Stimulated activated CD4-positive, alpha-beta T cell treated with anti-CD3 and anti-CD28 coated beads, TNF-alpha, amount 100 ng/mL, for 4 hours (primary cell): Measurements from ENCODE around the gene POLE4.

Experiments used
- DNase-seq, 3 experiments: peaks; one replicate each; pipeline ENCODE4 v3.0.0-alpha.2; 2020; ENCODE audit warnings: low read depth in 3 of 3

The POLE4 gene

DNA sequence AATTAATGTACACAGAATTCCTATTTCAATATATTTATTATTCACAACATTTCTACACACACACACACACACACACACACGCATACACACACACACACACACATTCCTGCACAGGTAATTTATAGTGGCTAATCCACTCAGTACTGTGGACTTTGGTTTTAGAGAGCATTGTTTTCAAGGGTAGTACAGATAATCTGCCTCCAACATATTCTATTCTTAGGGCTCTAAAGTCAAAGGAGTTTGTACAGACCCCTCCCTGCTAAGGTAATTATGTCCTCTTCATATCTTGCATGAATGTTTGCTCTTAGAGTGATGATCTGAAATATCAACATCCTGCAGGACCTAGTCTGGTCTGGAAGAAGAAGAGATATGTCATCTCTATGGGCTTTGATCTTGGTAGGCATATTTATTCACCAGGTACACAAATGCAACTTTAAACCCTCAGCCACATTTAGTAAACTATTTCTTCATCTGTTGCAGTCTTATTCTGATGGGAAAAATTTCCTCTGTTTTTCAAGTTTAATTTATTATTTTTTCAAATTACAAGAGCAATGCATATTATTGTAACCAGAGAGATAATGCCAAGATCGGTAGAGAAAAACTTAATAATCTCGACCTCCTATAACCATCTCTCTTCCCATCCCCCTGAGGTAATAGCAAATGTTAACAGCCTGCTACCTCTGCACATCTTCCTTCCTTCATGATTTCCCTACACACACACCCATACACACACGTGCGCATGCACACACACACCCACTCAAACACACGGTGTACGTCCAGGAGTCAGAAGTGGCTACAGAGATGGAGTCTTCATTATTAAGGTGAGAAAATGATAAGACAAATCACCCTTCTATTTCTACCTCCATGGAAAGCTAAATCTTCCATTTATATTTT is 18.3 kb upstream of the POLE4 start:
- no peak for DNase-seq

- DNase-seq = no peak
Observed at GRCh38 chr2:74941284-74941683, 17.2 kb upstream of the POLE4 start.

GRCh38 chr2:74942263-74942662 is 16.2 kb upstream of the POLE4 start:
- no peak for DNase-seq

DNA sequence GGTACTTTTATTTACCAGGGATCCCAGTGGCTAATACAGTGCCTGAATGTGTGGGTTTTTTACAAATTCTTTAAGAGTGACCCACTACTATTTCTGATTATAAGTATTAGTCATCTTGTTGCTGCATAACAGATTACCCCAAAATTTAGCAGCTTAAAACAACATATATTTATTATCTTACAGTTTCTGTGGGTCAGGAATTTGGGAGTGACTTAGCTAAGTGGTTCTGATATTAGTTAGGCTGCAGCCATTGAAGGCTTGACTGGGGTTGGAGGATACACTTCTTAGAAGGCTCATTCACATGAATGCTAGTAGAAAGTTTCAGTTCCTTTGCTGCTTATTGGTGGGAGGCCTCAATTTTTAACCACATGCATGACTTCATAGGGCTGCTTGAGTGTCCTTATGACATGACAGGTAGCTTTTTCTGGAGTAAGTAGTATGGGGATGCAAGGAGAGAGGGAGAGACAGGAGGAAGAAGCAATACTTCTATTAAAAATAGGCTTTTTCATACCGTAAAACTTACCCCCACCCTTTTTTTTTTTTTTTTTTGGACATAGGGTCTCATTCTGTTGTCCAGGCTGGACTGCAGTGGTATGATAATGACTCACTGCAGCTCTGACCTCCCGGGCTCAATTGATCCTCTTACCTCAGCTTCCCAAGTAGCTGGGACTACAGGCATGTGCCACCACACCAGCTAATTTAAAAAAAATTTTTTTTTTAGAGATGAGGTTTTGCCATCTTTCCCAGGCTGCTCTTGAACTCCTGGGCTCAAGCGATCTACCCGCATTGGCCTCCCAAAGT is 13.3 kb upstream of the POLE4 start:
- no peak for DNase-seq

- DNase-seq = no peak
Observed at GRCh38 chr2:74945788-74946331, 12.6 kb upstream of the POLE4 start.

GRCh38 chr2:74947703-74948102 is 10.7 kb upstream of the POLE4 start:
- no peak for DNase-seq

- DNase-seq = no peak
Observed at GRCh38 chr2:74948779-74949178, 9.7 kb upstream of the POLE4 start.

DNA sequence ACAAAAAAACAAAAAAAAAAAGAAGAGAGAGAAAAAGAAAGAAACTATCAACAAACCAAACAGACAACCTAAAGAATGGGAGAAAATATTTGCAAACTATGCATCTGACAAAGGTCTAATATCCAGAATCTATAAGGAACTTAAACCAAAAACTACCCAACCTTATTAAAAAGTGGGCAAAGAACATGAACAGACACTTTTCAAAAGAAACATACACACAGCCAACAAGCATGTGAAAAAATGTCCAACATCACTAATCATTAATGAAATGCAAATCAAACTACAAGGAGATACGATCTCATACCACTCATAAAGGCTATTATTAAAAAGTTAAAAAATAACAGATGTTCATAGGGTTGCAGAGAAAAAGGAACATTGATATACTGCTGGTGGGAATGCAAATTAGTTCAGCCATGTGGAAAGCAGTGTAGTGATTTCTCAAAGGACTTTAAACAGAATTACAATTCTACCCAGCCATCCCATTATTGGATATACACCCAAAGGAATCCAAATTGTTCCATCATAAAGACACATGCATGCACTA is 7.2 kb upstream of the POLE4 start:
- no peak for DNase-seq

DNA sequence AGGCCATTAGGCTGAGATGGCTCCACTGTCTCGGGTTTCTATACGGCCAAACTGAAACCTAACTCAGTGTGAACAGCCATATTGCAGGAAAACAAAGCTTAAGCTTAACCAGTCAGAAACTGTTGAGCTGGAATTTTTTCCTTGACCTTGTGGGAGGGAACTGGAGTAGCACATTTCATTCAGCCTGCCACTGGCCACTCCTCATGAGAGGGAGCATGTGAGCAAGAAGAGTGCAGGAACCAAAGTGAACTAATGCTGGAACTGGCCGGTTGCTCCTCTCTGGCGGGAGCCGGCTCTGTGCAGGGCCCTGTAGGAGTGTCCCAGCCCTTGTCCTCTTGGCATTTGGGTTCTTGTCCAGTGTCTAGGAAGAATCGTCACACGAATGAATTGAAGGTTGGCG is 5.9 kb upstream of the POLE4 start:
- DNase-seq = no peak

DNA sequence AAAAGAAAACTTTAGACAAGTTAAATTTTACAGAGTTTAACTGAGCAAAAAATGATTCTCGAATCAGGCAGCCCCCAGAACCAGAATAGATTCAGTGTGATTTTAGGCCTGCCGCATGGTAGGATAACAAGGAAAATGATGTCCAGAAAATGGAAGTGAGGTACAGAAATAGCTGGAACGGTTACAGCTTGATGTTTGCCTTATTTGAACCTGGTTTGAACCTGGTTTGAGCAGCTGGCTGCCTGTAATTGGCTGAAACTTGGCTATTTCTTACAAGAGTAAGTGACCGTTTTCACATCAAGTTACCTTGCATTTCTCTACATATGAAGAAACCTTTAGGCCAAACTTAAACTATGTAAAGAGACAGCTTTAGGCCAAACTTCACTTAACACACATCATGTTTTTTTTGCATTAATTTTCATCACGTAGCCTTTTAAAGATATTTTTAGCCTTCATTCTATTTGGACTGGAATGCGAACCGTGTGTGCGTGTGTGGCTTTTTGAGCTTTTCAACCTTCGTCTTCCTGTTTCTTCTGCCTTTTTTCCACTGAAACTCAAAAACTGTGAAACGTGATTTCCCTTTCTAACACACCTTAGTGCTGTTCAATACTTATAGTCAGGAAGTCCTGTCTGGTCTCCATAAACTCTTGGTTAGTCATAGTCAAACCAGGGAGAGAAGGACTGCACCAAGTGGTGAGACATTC is 4.5 kb upstream of the POLE4 start:
- DNase-seq = no peak

GRCh38 chr2:74954500-74954874 is 4.0 kb upstream of the POLE4 start:
- no peak for DNase-seq

- no peak for DNase-seq
Observed at GRCh38 chr2:74957886-74958273, 563 bp upstream of the POLE4 start.

- no peak for DNase-seq
Observed at GRCh38 chr2:74959106-74959751, 786 bp downstream of the POLE4 start.

DNA sequence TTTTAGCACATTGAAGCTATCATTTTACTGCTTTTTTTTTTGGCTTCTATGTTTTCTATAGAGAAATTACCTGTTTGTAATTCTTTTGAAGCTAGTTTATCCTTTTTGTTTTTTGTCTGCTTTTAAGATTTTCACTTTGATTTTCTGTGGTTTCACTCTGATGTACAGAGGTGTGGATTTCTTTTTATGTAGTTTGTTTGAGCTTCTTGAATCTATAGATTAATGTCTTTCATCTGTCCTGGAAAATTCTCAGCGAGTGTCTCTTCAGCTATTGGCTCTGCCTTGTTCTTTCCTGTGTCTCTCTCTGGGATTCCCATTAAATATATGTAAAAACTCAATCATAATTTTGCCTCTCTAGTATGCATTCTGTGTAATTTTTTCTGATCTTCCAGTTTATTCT is 8.4 kb downstream of the POLE4 start:
- no peak for DNase-seq

DNA sequence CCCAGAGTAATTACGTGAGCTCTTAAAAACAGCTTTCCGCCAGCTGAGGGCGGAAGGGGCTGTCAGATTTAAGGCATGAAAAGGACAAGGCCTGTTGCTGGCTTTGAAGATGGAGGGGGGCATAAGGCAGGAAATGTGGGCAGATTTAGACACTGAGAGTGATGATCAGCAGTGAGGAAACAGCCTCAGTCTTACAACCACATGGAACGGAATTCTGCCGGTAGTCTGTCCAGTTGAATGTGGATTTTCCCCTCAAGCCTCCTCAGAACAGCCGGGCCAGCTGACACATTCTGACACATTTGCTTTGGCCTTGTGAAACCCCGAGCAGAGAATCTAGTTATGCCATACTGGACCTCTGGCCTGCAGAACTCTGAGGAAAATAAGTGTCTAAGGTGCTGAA is 16.6 kb downstream of the POLE4 start:
- DNase-seq = no peak

- no peak for DNase-seq
Observed at GRCh38 chr2:74979844-74980243, 21.4 kb downstream of the POLE4 start.

- no peak for DNase-seq
Observed at GRCh38 chr2:74982577-74982976, 24.1 kb downstream of the POLE4 start.

DNA sequence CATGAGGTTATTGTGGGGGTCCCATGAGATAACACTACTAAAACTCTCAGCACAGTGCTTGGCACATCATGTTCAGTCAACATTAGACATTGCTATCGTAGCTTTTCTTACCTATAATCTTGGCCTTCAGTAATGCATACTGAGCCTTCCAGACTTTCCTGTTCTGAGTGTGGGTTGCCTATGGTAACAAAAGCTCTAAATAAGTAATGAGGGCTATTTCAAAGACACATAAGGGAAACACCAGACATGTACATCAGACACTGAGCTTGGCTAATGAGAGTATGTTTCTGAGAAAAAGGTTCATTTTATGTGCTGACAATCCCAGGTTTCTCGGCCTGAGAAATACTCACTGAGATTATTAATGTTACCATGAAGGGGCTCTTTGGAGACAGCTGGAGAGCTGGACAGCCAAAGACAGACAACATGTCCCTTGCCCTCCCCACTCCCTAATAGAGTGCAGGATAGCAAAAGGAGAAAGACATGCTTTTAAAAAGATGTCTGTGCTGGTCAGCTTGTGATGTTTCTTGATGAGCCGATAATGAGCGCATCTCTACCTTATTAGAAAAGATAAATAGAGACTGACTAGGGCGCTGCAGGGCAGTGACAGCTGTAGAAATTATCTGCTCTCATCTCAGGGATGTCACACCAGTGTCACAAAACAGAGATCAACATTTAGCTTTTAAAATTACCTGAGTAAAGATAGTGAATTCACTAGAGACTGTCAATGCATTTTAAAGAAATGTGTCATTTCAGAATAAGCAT is 25.4 kb downstream of the POLE4 start:
- no peak for DNase-seq

DNA sequence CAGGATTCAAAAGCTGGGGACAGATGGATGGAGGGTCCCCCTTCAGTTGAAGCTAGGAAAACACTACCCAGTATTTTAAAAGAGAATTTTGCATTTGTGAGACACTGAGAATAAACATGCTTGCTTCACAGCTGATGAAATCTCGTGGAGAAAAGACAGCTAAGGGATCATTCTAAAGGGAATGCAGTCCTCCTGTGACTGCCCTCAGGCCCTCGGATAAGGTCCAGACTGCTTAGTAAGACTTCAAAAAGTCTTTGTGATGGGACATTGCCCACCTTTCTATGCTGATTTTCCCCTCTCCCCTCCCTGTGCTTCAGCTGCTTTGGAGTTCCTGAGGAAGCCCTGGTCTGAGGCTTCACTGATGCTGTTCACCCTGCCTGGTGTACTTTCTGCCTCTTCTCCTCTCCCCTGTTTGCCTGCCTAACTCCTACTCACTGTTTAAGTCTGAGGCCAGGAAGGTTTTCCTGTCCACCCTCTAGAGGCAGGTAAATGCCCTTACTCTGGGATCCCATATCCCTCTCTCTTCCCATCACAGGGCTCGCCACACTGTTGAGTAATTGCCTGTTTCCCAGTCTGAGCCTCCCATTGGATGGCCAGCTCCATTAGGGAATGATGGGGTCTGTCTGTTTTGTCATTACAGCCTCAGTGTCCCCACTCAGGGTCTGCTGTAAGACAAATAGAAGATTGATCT is 26.6 kb downstream of the POLE4 start:
- DNase-seq = no peak

GRCh38 chr2:74985978-74986609 is 27.7 kb downstream of the POLE4 start:
- no peak for DNase-seq
